SJCRH30 (cell line): ENCODE data around the gene TAOK2. TPM values are rescaled to one million over a fixed set of nuclear protein-coding genes. Genes with fewer than 3 reads are reported as not detected.
A peak's percentile ranks its signal among the peaks of the same experiment; 100 is the strongest.
"Not testable (repeated sequence)": the region's sequence is repeated elsewhere in the genome, so short reads cannot be mapped to it uniquely, and the experiment has no call there.

ENCODE experiments used
- DNase-seq, 2 experiments: peaks; one replicate each; pipeline ENCODE4 v3.0.0-alpha.2; 2015 to 2020
- H3K27ac ChIP-seq: fragments of 250-450 bp; sonication (Bioruptor Pico); 2 replicates; pipeline ENCODE4 v1.5.1; 2020; ENCODE audit warnings: mild to moderate bottlenecking, moderate library complexity
- H3K27me3 ChIP-seq: fragments of 250-450 bp; sonication (Bioruptor Pico); 2 replicates; pipeline ENCODE4 v1.5.1; 2020; ENCODE audit warnings: mild to moderate bottlenecking, moderate library complexity
- H3K36me3 ChIP-seq: fragments of 250-450 bp; sonication (Bioruptor Pico); 2 replicates; pipeline ENCODE4 v1.5.1; 2020; ENCODE audit warnings: mild to moderate bottlenecking, moderate library complexity
- H3K4me1 ChIP-seq: fragments of 250-450 bp; sonication (Bioruptor Pico); 2 replicates; pipeline ENCODE4 v1.5.1; 2020; ENCODE audit warnings: mild to moderate bottlenecking, moderate library complexity
- H3K4me3 ChIP-seq: fragments of 250-450 bp; sonication (Bioruptor Pico); 2 replicates; pipeline ENCODE4 v1.5.1; 2020; ENCODE audit warnings: mild to moderate bottlenecking, moderate library complexity
- H3K9me3 ChIP-seq: fragments of 250-450 bp; sonication (Bioruptor Pico); replicated peaks from 2 replicates; pipeline ENCODE4 v1.5.1; 2020; ENCODE audit warnings: mild to moderate bottlenecking, moderate library complexity
- total RNA-seq: library from RNA; depleted of rRNA; stranded (reverse); fragments of >200 nt; shearing (Covaris generic); gene quantifications from 2 replicates; pipeline ENCODE4 v1.2.3, GENCODE V29; 2014; rRNA removed

TAOK2 gene
- total RNA-seq, 1 experiment from 2014 or later = 30.6 TPM

DNA sequence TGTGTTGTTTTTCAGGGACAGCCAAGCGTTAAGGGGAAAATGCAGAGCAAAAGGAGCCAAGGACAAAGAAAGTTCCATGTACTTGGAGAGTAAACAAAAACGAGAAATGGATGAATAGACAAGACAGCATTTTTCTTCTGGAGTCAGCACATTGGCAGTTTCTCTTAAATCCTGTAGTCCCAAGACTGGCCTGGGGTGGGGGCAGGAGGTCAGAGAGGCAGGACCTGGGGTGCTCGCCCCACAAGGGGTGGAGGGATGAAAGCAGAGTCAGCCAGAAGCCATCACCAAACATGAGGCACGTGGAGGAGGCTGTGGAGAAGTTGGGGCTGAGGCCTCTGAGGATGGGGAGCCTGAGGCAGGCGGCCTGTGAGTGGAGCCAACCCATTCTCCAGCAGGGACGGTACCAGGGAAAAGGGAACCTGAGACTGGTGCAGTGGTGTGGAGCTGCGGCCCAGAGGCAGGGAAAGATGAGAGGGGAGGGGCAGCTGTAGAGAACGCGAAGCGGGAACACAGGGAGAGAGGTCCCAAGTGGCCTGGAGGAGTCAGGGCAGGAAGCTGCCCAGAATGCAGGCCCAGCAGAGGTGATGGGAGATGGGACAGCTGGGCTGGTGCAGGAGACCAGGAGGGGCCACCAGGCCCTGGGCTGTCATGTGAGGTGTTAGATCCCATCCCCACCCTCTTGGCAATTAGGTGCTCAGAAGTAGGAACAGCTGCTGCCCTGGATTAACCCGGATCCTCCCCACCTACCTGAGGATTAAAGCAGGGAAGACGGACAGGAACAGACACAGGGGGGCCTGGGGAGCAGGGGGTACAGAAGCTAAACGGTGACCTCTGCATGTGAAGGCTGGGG lies 54.1 kb downstream of the TAOK2 start:
- H3K4me3 ChIP-seq = no peak overlapping the region
- peak; percentile 82 to 85 for DNase-seq
- H3K4me1 ChIP-seq = peaks cover 18% of the 10 kb centered on the region
- no peaks in the 10 kb centered on the region for H3K36me3 ChIP-seq
- H3K27ac ChIP-seq = peak overlapping the region; percentile 12; the same call in 1 of the 2 replicates
- H3K9me3 ChIP-seq = no peaks in the 10 kb centered on the region
- peaks cover 6% of the 10 kb centered on the region; the same call in 1 of the 2 replicates for H3K27me3 ChIP-seq

DNA sequence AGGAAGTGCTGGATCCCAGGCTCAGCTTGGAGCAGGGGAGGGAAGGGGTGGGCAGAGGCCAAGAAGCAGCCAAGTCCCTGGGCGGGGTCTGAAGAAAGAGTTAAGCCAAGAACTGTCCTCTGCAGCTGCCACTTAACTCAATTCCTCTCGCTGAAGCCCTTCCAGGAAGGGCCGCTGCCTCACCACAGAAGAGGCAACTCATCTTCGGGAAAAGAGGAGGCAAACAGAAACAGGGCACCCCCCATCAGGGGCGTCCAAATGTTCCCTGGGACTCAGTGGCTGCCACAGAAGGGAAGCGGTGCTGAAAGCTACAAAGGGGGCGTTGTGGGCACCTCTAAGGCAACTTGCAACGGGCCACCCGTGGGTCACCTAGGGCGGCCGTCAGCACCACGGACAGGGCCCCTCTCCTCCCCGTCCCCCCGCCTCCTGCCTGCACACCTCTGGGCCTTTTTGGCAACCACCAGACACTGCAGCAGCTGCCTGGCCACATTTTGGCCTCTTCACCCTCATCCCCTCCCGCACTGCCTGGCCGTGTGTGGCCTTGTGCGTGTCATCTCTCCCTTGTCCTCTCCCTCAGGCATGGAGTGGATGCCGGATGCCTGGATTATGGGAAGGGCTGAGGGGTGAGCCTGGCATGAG lies 54.9 kb downstream of the TAOK2 start:
- Histone ChIP-seq H3K9me3 (no peaks in the 10 kb centered on the region), H3K4me1 (peaks cover 18% of the 10 kb centered on the region), H3K36me3 (no peaks in the 10 kb centered on the region), H3K27ac (no peak overlapping the region), H3K4me3 (no peak overlapping the region), H3K27me3 (peaks cover 6% of the 10 kb centered on the region; the same call in 1 of the 2 replicates)
- peak; percentile 84 to 86 for DNase-seq

- Histone ChIP-seq H3K27ac (no peak overlapping the region), H3K4me3 (no peak overlapping the region), H3K9me3 (no peaks in the 10 kb centered on the region), H3K27me3 (peaks cover 6% of the 10 kb centered on the region; the same call in 1 of the 2 replicates), H3K36me3 (no peaks in the 10 kb centered on the region), H3K4me1 (peaks cover 18% of the 10 kb centered on the region)
- no peak for DNase-seq
These were observed 56.5 kb downstream of the TAOK2 start for GRCh38 chr16:30030011-30030685.

GRCh38 chr16:30030841-30031413 lies 57.3 kb downstream of the TAOK2 start, which contains the start of gene TLCD3B:
Gene TLCD3B (minus strand): TSS chr16:30031271. CDS start chr16:30030527, 744 bp downstream.
- Histone ChIP-seq H3K27ac (no peak within 1 kb of the TSS), H3K4me3 (peak within 1 kb of the TSS; percentile 22; the same call in 1 of the 2 replicates), H3K36me3 (no peaks in the 10 kb centered on the region), H3K4me1 (peaks cover 18% of the 10 kb centered on the region), H3K9me3 (no peaks in the 10 kb centered on the region), H3K27me3 (peaks cover 6% of the 10 kb centered on the region; the same call in 1 of the 2 replicates)
- no peak for DNase-seq

DNA sequence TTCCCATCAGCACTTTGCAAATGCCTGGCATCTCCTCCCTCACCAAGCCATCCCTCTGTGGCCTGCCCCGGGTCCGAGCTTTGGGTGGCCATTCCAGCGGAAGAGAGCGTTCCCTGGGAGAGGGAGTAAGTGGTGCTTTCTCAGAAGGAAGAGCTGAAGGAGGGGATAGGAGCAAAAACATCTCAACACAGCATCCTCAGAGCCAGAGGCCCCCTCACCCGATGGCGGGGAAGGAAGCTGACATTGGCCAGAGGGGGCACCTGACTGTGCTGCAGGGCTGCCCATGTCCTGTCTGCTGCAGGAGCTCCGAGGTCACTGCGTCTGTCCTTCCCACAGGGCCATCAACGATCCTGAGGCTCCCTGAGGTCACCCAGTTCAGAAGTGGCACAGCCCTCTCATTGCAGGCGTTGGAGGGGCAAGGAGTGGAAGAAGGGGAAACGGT lies 57.8 kb downstream of the TAOK2 start:
- peak overlapping the region; percentile 22; the same call in 1 of the 2 replicates for H3K4me3 ChIP-seq
- H3K27me3 ChIP-seq = peaks cover 6% of the 10 kb centered on the region; the same call in 1 of the 2 replicates
- no peak overlapping the region for H3K27ac ChIP-seq
- H3K9me3 ChIP-seq = no peaks in the 10 kb centered on the region
- no peak for DNase-seq
- H3K36me3 ChIP-seq = no peaks in the 10 kb centered on the region
- peaks cover 18% of the 10 kb centered on the region for H3K4me1 ChIP-seq

DNA sequence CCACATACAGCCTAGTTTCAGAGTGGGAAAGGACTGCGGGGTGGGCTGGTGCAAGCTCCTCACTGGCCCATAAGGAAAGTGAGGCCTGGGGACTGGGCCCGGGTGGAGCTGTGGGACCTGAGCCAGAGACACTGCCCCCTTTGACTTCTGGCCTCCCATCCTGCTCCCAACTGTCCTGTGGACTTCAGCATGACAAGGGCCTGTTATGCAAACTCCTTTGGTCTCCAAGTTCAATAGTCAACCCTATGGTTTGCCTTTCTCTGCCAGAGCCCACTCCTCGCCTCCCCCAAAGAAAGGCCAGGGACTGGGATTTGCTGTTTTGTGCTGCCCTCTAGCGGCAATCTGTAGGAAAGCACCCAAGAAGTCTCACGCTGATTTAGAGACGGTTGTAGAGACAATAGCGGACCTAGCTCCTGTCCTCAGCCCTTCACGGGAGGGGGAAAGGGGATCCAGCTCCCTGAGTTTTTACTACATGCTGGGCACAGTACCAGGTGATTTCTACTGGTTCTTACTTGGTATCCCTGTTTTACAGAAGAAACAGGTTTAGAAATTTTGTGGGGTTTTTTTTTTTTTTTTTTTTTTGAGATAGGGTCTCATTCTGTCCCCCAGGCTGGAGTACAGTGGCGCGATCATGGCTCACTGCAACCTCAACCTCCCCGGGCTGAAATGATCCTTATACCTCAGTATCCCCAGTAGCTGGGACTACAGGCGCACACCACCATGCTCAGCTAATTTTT lies 58.6 kb downstream of the TAOK2 start:
- Histone ChIP-seq H3K9me3 (no peaks in the 10 kb centered on the region), H3K27me3 (peaks cover 6% of the 10 kb centered on the region; the same call in 1 of the 2 replicates), H3K4me1 (peaks cover 14% of the 10 kb centered on the region), H3K4me3 (no peak overlapping the region), H3K36me3 (no peaks in the 10 kb centered on the region), H3K27ac (no peak overlapping the region)
- DNase-seq = peak; percentile 61 to 85

DNA sequence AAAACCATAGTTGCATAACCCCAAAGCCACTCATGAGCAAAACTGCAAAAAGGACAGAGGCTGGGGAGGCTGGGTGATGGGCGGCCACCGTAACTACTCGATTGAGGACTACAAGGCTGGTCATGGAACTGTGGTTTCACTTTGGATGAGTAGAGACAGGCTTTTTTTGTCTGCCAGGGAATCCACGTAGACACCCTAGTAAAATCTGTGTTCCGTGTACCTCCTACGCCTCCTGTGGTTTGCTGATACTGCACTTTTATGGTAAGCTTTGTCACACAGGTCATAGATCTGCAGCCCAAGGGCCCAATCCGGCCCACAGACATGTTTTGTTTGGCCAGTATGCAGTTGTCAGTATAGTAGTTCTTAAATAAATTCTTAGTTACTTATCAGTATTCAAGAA lies 59.6 kb downstream of the TAOK2 start:
- H3K9me3 ChIP-seq = no peaks in the 10 kb centered on the region
- peaks cover 6% of the 10 kb centered on the region; the same call in 1 of the 2 replicates for H3K27me3 ChIP-seq
- no peaks in the 10 kb centered on the region for H3K36me3 ChIP-seq
- no peak overlapping the region for H3K4me3 ChIP-seq
- H3K27ac ChIP-seq = no peak overlapping the region
- peaks cover 9% of the 10 kb centered on the region for H3K4me1 ChIP-seq
- DNase-seq = no peak

- H3K4me3 ChIP-seq = no peak overlapping the region
- H3K27ac ChIP-seq = no peak overlapping the region
- H3K4me1 ChIP-seq = no peaks in the 10 kb centered on the region
- H3K36me3 ChIP-seq = no peaks in the 10 kb centered on the region
- no peaks in the 10 kb centered on the region; the same call in none of the 2 replicates for H3K27me3 ChIP-seq
- no peak for DNase-seq
- no peaks in the 10 kb centered on the region for H3K9me3 ChIP-seq
These were observed 66.6 kb downstream of the TAOK2 start for GRCh38 chr16:30040221-30040620.

DNA sequence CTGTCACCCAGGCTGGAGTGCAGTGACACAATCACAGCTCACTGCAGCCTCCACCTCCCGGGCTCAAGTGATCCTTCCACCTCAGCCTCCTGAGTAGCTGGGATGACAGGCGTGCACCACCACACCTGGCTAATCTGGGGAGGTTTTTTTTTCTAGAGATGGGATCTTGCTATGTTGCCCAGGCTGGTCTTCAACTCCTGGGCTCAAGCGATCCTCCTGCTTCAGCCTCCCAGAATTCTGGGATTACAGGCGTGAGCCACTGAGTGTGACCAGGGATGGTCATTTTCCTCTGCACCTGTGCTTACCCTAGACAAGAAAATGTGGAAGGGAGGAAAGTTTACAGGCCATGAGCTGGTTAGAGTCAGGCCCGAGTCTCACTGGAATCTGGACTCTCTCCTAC lies 67.0 kb downstream of the TAOK2 start:
- not testable (repeated sequence) for H3K4me1 ChIP-seq, H3K4me3 ChIP-seq, DNase-seq, H3K27me3 ChIP-seq, H3K27ac ChIP-seq, H3K36me3 ChIP-seq, H3K9me3 ChIP-seq

GRCh38 chr16:30041841-30042240 lies 68.2 kb downstream of the TAOK2 start:
- DNase-seq = peak in 1 of 2 experiments; percentile 47
- Histone ChIP-seq H3K27ac (no peak overlapping the region), H3K27me3 (no peaks in the 10 kb centered on the region; the same call in none of the 2 replicates), H3K9me3 (no peaks in the 10 kb centered on the region), H3K4me3 (no peak overlapping the region), H3K4me1 (no peaks in the 10 kb centered on the region), H3K36me3 (no peaks in the 10 kb centered on the region)

Other genes with a start within 250 kb of the TAOK2 start
- not detected in 2 replicates for gene C16orf54, start 227.9 kb upstream of the TAOK2 start, total RNA-seq
- gene ZG16, start 195.6 kb upstream of the TAOK2 start, total RNA-seq = not detected in 2 replicates
- 115 and 122 TPM in 2 replicates for gene KIF22, start 183.1 kb upstream of the TAOK2 start, total RNA-seq
- 186 and 221 TPM in 2 replicates for gene MAZ, start 167.3 kb upstream of the TAOK2 start, total RNA-seq
- gene PRRT2, start 161.7 kb upstream of the TAOK2 start, total RNA-seq = 0.81 and 1.5 TPM in 2 replicates
- gene PAGR1, start 157.7 kb upstream of the TAOK2 start, total RNA-seq = 25.1 and 28.2 TPM in 2 replicates
- 0.61 and 0.63 TPM in 2 replicates for gene MVP, start 153.4 kb upstream of the TAOK2 start, total RNA-seq
- 29.6 and 30.1 TPM in 2 replicates for gene CDIPT, start 110.6 kb upstream of the TAOK2 start, total RNA-seq
- gene SEZ6L2, start 74.3 kb upstream of the TAOK2 start, total RNA-seq = not detected in 2 replicates
- gene ASPHD1, start 73.4 kb upstream of the TAOK2 start, total RNA-seq = 0.06 and 0.35 TPM in 2 replicates
- gene KCTD13, start 47.6 kb upstream of the TAOK2 start, total RNA-seq = 3.5 and 5.3 TPM in 2 replicates
- 29.8 and 32.1 TPM in 2 replicates for gene TMEM219, start 11.8 kb upstream of the TAOK2 start, total RNA-seq
- gene HIRIP3, start 21.7 kb downstream of the TAOK2 start, total RNA-seq = 10.9 and 12.5 TPM in 2 replicates
- gene INO80E, start 22.4 kb downstream of the TAOK2 start, total RNA-seq = 54.5 and 55.7 TPM in 2 replicates
- not detected in 2 replicates for gene DOC2A, start 37.2 kb downstream of the TAOK2 start, total RNA-seq
- not detected in 2 replicates for gene C16orf92, start 49.3 kb downstream of the TAOK2 start, total RNA-seq
- gene TLCD3B, start 57.4 kb downstream of the TAOK2 start, total RNA-seq = 0.49 and 0.58 TPM in 2 replicates
- gene ALDOA, start 91.9 kb downstream of the TAOK2 start, total RNA-seq = 646 and 744 TPM in 2 replicates
- gene PPP4C, start 102.1 kb downstream of the TAOK2 start, total RNA-seq = 96.7 and 99.4 TPM in 2 replicates
- 0.18 and 0.73 TPM in 2 replicates for gene TBX6, start 118.1 kb downstream of the TAOK2 start, total RNA-seq
- 10.3 and 13.0 TPM in 2 replicates for gene YPEL3, start 122.3 kb downstream of the TAOK2 start, total RNA-seq
- 1.0 and 1.1 TPM in 2 replicates for gene GDPD3, start 139.7 kb downstream of the TAOK2 start, total RNA-seq
- gene MAPK3, start 149.4 kb downstream of the TAOK2 start, total RNA-seq = 25.8 and 31.6 TPM in 2 replicates
- 5.6 and 7.0 TPM in 2 replicates for gene CORO1A, start 209.7 kb downstream of the TAOK2 start, total RNA-seq
- gene BOLA2B, start 219.8 kb downstream of the TAOK2 start, total RNA-seq = 38.1 and 50.8 TPM in 2 replicates
- 15.2 and 21.7 TPM in 2 replicates for gene SLX1A, start 220.0 kb downstream of the TAOK2 start, total RNA-seq
- gene SULT1A3, start 225.4 kb downstream of the TAOK2 start, total RNA-seq = 2.2 and 4.3 TPM in 2 replicates